HAP-1 (cell line): ENCODE results near the gene PNPLA5.

Experiments
- DNase-seq, 2 experiments: peaks; one replicate each; pipeline ENCODE4 v3.0.0-alpha.2; 2016 to 2020; ENCODE audit warnings: low spot score in 2 of 2
- H3K27me3 ChIP-seq: fragments of 250-450 bp; sonication (Bioruptor Pico); 2 replicates; pipeline ENCODE4 v1.5.1; 2020; ENCODE audit warnings: low read depth, mild to moderate bottlenecking, moderate library complexity
- H3K36me3 ChIP-seq: fragments of 250-450 bp; sonication (Bioruptor Pico); replicated peaks from 2 replicates; pipeline ENCODE4 v1.5.1; 2020; ENCODE audit warnings: mild to moderate bottlenecking
- H3K4me1 ChIP-seq: fragments of 250-450 bp; sonication (Bioruptor Pico); 2 replicates; pipeline ENCODE4 v1.5.1; 2020; ENCODE audit warnings: mild to moderate bottlenecking
- H3K4me3 ChIP-seq: fragments of 250-450 bp; sonication (Bioruptor Pico); 2 replicates; pipeline ENCODE4 v1.5.1; 2020; ENCODE audit warnings: mild to moderate bottlenecking, moderate library complexity
- H3K9me3 ChIP-seq: fragments of 250-450 bp; sonication (Bioruptor Pico); 2 replicates; pipeline ENCODE4 v1.5.1; 2020; ENCODE audit warnings: mild to moderate bottlenecking, moderate library complexity
- in situ Hi-C: fragments of 300-500 bp; cut with MboI; formaldehyde crosslinking; loops from 3 replicates; pipeline ENCODE4 v1.14.3; 2020; ENCODE audit warnings: low sequenced_read_pairs, inconsistent platforms, mixed read lengths

The PNPLA5 gene

GRCh38 chr22:43891360-43892182 is at the start of gene PNPLA5:
TSS of gene PNPLA5 (minus strand) at chr22:43892013. CDS start at chr22:43891880, 133 bp downstream.
- Histone ChIP-seq H3K36me3 (no peaks in the 10 kb centered on the region), H3K9me3 (no peaks in the 10 kb centered on the region), H3K4me1 (no peaks in the 10 kb centered on the region), H3K4me3 (peak within 1 kb of the TSS; percentile 4; the same call in 1 of the 2 replicates), H3K27me3 (peaks cover 35% of the 10 kb centered on the region)
- in situ Hi-C loops: no loop called here
- peak in 1 of 2 experiments; percentile 40 for DNase-seq

- Histone ChIP-seq H3K36me3 (peaks cover 18% of the 10 kb centered on the region), H3K4me1 (no peaks in the 10 kb centered on the region), H3K27me3 (no peaks in the 10 kb centered on the region), H3K4me3 (no peak overlapping the region), H3K9me3 (no peaks in the 10 kb centered on the region)
- no peak for DNase-seq
- in situ Hi-C loops: no loop called here
Observed at GRCh38 chr22:43941449-43941848, 49.6 kb upstream of the PNPLA5 start.

GRCh38 chr22:43931771-43932170 is 40.0 kb upstream of the PNPLA5 start:
- H3K4me3 ChIP-seq: no peak overlapping the region
- H3K9me3 ChIP-seq: no peaks in the 10 kb centered on the region
- DNase-seq: no peak
- H3K27me3 ChIP-seq: no peaks in the 10 kb centered on the region
- H3K4me1 ChIP-seq: no peaks in the 10 kb centered on the region
- H3K36me3 ChIP-seq: peaks cover 13% of the 10 kb centered on the region
- in situ Hi-C loops: no loop called here

DNA sequence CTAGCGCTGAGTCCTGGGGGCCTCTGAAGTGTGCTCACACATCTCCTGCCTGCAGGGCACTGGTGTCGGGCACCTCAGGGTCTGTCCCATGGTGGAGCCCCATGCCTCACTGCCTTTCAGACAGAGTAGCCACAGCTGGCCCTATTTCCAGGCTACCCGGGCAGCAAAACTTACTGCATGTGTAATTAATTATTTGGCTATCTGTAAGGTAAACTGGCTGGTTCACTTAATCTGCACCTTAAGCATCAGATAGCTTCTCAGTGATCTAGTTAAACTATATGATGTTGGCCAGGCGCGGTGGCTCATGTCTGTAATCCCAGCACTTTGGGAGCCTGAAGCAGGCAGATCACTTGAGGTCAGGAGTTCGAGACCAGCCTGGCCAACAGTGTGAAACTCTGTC is 37.1 kb upstream of the PNPLA5 start:
- peaks cover 13% of the 10 kb centered on the region for H3K36me3 ChIP-seq
- H3K4me3 ChIP-seq: no peak overlapping the region
- in situ Hi-C loops: no loop called here
- peaks cover 12% of the 10 kb centered on the region for H3K4me1 ChIP-seq
- H3K27me3 ChIP-seq: no peaks in the 10 kb centered on the region
- no peaks in the 10 kb centered on the region for H3K9me3 ChIP-seq
- DNase-seq: no peak

- in situ Hi-C loops: no loop called here
Observed at GRCh38 chr22:43928468-43928867, 36.7 kb upstream of the PNPLA5 start.

DNA sequence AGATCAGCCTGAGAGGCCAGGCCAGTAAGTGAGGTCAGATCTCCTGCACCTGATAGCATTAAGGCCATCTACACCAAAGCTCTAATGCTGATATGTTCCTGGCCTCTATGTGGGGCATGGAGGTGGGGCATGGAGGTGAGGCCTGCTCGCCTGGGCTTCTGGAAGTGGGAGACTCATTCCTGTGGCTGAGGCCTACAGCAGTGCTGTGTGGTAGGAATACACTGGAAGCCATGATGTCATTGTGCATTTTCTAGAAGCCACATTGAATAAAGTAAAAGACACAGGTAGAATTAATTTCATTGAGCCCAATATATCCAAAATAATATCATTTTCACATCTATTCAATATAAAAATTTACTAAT is 34.5 kb upstream of the PNPLA5 start:
- H3K27me3 ChIP-seq: no peaks in the 10 kb centered on the region

More at GRCh38 chr22:43928468-43928867, 36.7 kb upstream of the PNPLA5 start:
- Histone ChIP-seq H3K36me3 (peaks cover 10% of the 10 kb centered on the region), H3K9me3 (no peaks in the 10 kb centered on the region), H3K4me3 (no peak overlapping the region), H3K4me1 (peaks cover 12% of the 10 kb centered on the region), H3K27me3 (no peaks in the 10 kb centered on the region)
- DNase-seq: no peak

DNA sequence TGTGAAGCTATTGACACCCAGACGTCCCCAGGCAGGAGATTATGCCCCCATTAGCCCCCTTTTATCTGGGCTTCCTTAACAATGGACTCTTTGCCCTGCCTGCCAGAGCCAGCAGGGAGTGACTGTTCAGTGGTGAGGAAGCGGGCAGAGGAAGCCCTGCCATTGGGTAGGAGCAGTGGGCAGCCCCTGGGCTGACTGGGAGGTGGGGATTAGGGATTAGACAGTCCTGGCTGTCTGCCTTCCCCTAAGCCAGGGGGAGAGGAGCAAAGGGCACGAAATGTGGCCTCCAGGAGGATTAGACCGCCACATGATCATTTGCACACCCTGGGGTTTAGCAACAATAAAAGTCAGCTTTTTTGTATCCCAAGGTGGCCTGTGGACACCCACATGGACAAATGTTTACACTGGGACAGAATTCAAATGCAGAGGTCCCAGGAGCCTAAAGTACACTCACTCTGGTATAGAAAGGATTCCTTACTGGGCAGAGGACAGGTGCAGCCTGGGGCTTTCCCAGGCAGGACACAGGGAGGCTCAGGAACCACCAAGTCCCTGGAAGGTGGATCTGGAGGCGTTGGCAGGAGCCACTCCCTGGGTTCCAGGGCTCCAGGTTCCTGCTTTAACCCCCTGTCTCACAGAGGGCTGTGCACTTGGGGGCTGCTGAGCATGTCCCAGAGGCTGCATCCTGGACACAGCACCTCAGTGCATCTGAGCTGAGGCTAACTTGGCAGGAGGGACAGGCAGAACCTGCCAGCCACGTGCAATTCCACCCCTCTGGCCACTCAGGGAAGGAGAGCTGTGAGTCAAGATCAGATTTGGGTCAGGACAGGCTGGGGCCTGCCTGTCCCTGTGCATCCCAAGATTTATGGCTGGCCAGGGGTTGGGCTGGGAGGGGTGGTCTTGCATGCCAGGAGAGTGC is 33.9 kb upstream of the PNPLA5 start:
- no peaks in the 10 kb centered on the region for H3K27me3 ChIP-seq
- DNase-seq: peak; percentile 76 to 85
- in situ Hi-C loops: no loop called here

More for the DNA sequence above, 34.5 kb upstream of the PNPLA5 start:
- H3K4me1 ChIP-seq: peaks cover 15% of the 10 kb centered on the region
- peaks cover 9% of the 10 kb centered on the region for H3K36me3 ChIP-seq
- no peaks in the 10 kb centered on the region for H3K9me3 ChIP-seq
- DNase-seq: no peak
- no peak overlapping the region for H3K4me3 ChIP-seq
- in situ Hi-C loops: no loop called here

GRCh38 chr22:43924877-43925276 is 33.1 kb upstream of the PNPLA5 start:
- in situ Hi-C loops: no loop called here
- Histone ChIP-seq H3K27me3 (no peaks in the 10 kb centered on the region), H3K36me3 (peaks cover 6% of the 10 kb centered on the region), H3K4me1 (peaks cover 15% of the 10 kb centered on the region), H3K9me3 (no peaks in the 10 kb centered on the region), H3K4me3 (peak overlapping the region; percentile 63)
- DNase-seq: no peak

More for the DNA sequence above, 33.9 kb upstream of the PNPLA5 start:
- H3K36me3 ChIP-seq: peaks cover 9% of the 10 kb centered on the region
- H3K4me3 ChIP-seq: peak overlapping the region; percentile 63
- H3K9me3 ChIP-seq: no peaks in the 10 kb centered on the region
- H3K4me1 ChIP-seq: peaks cover 15% of the 10 kb centered on the region

GRCh38 chr22:43923631-43924464 is 32.0 kb upstream of the PNPLA5 start, which contains the start of gene PNPLA3:
TSS of gene PNPLA3 (plus strand) at chr22:43923805. CDS start at chr22:43923912, 107 bp downstream.
- H3K4me3 ChIP-seq: peak within 1 kb of the TSS; percentile 63
- peak; percentile 78 to 97 for DNase-seq
- peaks cover 15% of the 10 kb centered on the region for H3K4me1 ChIP-seq
- H3K9me3 ChIP-seq: no peaks in the 10 kb centered on the region
- H3K27me3 ChIP-seq: no peaks in the 10 kb centered on the region
- in situ Hi-C loops: no loop called here
- H3K36me3 ChIP-seq: peaks cover 2% of the 10 kb centered on the region; the same call in 1 of the 2 replicates

DNA sequence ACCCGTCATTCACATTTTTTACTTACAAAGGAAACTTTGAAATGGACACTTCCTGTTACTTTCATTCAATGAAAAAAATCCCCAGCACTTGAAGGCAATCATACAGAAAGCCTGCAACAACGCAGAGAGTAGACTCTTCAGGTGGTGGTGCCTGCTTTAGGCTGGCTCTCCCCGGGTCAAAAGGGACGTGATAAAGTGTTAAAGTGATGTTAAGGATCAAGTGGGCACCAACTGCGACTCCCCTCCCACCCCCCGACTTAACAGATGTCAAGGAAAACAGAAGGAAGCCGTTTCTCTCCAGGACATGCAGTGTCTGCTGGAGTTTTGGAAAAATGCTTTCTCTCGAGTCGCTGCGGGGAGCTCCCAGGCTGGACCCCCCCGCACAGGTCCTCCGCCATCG is 31.4 kb upstream of the PNPLA5 start:
- no peak for DNase-seq
- Histone ChIP-seq H3K4me1 (peaks cover 15% of the 10 kb centered on the region), H3K9me3 (no peaks in the 10 kb centered on the region), H3K36me3 (no peaks in the 10 kb centered on the region), H3K27me3 (no peaks in the 10 kb centered on the region), H3K4me3 (peak overlapping the region; percentile 63)
- in situ Hi-C loops: no loop called here

DNA sequence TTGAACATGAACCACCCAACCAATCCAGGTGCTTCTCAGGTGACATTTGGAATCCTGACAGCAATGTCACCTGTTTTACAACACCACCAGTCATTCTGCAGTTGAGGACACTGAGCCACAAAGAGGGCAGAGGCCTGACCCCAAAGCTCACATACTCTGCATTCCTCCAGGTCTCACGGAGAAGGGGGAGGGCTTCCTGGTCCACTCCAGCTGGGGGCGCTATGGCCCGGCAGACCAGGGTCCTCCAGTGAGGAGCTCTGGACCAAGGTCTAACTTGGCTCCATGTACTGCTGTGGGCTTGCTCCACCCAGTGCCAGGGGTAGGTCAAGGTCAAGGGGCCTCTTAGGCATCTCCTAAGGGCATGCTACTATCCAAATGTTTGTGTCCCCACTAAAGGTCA is 30.3 kb upstream of the PNPLA5 start:
- H3K4me1 ChIP-seq: peaks cover 15% of the 10 kb centered on the region
- H3K4me3 ChIP-seq: no peak overlapping the region
- H3K36me3 ChIP-seq: no peaks in the 10 kb centered on the region
- H3K9me3 ChIP-seq: no peaks in the 10 kb centered on the region
- in situ Hi-C loops: no loop called here
- H3K27me3 ChIP-seq: no peaks in the 10 kb centered on the region
- no peak for DNase-seq

- DNase-seq: no peak
Observed at GRCh38 chr22:43921370-43921769, 29.6 kb upstream of the PNPLA5 start.

More at GRCh38 chr22:43921370-43921769, 29.6 kb upstream of the PNPLA5 start:
- Histone ChIP-seq H3K4me3 (no peak overlapping the region), H3K4me1 (peaks cover 15% of the 10 kb centered on the region), H3K27me3 (no peaks in the 10 kb centered on the region), H3K9me3 (no peaks in the 10 kb centered on the region), H3K36me3 (no peaks in the 10 kb centered on the region)
- in situ Hi-C loops: no loop called here
